GM12864 (cell line): ENCODE measurements around the gene AHCYL2.
A peak's percentile ranks its signal among the peaks of the same experiment; 100 is the strongest.
"Not testable (repeated sequence)": the region's sequence is repeated elsewhere in the genome, so short reads cannot be mapped to it uniquely, and the experiment has no call there.

Experiments
- DNase-seq: peaks from one replicate; pipeline ENCODE4 v3.0.0-alpha.2; 2011; ENCODE audit warnings: low read depth
- H3K4me3 ChIP-seq: 2 replicates; pipeline ENCODE4 v1.5.1; 2011; ENCODE audit warnings: mild to moderate bottlenecking, low read depth, low read length, control low read depth
- TF ChIP-seq, protein P1 (sequence below): IDR thresholded peaks from 2 replicates; pipeline ENCODE4 v1.5.1; 2011; ENCODE audit warnings: low read depth, mild to moderate bottlenecking, moderate library complexity, low read length, control low read depth, inconsistent platforms; ENCODE audit errors: missing control alignments

AHCYL2 gene

DNA sequence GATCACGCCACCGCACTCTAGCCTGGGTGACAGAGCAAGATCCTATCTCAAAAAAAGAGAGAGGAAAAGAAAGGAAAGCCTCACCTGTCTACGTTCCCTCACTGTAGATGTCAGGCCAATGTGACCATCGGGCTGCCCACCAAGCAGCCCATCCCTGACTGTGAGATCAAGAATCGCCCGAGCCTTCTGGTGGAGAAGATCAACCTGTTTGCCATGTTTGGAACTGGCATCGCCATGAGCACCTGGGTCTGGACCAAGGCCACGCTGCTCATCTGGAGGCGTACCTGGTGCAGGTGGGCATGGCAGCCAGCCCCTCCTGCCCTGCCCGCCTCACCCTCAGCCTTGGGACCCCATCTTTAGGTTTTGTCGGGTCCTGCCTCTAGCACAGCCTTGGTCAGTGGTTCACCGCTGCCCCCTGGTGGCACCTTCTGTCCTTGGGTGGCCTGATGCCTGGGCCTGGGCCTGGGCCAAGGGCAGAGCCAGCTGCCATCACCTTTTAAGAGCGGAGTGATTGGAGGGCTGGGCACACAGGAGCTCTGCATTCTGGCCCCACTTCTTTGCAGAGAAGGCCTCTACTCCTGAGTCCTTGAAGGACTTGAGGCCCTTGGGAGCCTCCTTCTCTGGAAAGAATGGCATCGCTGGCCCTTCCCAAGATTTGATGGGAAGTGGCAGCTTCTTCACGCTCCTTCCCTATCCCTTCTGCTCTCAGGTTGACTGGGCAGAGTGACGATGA, 14.4 kb upstream of the AHCYL2 start:
- no peak for DNase-seq
- TF ChIP-seq, protein P1, sequence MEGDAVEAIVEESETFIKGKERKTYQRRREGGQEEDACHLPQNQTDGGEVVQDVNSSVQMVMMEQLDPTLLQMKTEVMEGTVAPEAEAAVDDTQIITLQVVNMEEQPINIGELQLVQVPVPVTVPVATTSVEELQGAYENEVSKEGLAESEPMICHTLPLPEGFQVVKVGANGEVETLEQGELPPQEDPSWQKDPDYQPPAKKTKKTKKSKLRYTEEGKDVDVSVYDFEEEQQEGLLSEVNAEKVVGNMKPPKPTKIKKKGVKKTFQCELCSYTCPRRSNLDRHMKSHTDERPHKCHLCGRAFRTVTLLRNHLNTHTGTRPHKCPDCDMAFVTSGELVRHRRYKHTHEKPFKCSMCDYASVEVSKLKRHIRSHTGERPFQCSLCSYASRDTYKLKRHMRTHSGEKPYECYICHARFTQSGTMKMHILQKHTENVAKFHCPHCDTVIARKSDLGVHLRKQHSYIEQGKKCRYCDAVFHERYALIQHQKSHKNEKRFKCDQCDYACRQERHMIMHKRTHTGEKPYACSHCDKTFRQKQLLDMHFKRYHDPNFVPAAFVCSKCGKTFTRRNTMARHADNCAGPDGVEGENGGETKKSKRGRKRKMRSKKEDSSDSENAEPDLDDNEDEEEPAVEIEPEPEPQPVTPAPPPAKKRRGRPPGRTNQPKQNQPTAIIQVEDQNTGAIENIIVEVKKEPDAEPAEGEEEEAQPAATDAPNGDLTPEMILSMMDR: peak; percentile 84
- no peak overlapping the region for H3K4me3 ChIP-seq

DNA sequence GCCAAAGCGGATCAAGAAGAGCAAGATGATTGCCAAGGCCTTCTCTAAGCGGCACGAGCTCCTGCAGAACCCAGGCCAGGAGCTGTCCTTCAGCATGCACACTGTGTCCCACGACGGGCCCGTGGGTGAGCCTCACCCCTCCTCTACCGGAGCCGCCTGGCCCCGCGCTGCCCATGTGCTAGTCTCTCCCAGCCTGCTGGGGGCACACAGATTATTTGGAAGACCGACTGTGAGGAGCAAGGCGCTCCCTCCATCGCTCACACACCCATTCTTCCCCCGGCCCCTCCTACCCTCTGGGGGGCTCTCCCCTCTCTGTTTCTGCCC, 13.9 kb upstream of the AHCYL2 start:
- DNase-seq: no peak
- TF ChIP-seq, protein P1: no peak

DNA sequence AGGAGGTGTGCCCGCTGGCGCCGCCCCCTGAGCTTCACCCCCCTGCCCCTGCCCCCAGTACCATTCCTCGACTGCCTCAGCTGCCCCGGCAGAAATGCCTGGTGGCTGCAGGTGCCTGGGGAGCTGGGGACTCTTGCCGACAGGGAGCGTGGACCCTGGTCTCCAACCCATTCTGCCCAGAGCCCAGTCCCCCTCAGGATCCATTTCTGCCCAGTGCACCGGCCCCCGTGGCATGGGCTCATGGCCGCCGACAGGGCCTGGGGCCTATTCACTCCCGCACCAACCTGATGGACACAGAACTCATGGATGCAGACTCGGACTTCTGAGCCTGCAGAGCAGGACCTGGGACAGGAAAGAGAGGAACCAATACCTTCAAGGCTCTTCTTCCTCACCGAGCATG, 12.7 kb upstream of the AHCYL2 start:
- no peak for DNase-seq
- H3K4me3 ChIP-seq: no peak overlapping the region
- TF ChIP-seq, protein P1: no peak

More for the DNA sequence above, 13.9 kb upstream of the AHCYL2 start:
- H3K4me3 ChIP-seq: no peak overlapping the region

DNA sequence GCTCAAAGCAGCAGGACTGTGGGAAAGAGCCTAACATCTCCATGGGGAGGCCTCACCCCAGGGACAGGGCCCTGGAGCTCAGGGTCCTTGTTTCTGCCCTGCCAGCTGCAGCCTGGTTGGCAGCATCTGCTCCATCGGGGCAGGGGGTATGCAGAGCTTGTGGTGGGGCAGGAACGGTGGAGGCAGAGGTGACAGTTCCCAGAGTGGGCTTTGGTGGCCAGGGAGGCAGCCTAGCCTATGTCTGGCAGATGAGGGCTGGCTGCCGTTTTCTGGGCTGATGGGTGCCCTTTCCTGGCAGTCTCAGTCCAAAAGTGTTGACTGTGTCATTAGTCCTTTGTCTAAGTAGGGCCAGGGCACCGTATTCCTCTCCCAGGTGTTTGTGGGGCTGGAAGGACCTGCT, 12.2 kb upstream of the AHCYL2 start:
- H3K4me3 ChIP-seq: no peak overlapping the region
- TF ChIP-seq, protein P1: no peak

DNA sequence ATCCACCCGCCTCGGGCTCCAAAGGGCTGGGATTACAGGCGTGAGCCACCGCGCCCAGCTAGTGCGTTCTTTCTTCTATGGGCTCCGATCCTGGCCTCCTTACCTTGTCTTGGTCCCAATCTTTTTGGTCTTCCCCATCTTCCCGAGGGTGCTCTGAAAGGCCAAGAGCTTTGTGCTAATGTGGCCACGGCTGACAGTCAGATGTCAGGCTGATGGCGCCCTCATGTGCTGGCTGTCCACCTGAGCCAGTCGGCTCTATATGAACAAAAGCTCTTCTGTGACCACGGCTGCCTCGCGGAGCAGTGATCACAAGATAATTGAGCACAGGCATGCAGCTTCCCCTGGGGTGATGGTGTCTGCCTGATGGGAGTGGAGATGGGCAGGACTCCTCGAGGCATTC, 11.0 kb upstream of the AHCYL2 start:
- TF ChIP-seq, protein P1: peak; percentile 40
- no peak for DNase-seq
- H3K4me3 ChIP-seq: no peak overlapping the region

More for the DNA sequence above, 12.2 kb upstream of the AHCYL2 start:
- DNase-seq: no peak

DNA sequence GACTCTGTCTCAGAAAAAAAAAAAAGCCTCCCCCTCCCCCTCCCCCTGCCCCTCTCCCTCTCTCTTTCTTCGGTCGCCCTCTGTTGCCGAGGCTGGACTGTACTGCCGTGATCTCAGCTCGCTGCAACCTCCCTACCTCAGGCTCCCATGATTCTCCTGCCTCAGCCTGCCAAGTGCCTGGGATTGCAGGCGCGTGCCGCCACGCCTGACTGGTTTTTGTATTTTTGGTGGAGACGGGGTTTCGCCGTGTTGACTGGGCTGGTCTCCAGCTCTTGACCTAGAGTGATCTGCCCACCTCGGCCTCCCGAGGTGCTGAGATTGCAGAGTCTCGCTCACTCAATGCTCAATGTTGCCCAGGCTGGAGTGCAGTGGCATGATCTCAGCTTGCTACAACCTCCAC, 9.1 kb upstream of the AHCYL2 start:
- not testable (repeated sequence) for DNase-seq, H3K4me3 ChIP-seq

DNA sequence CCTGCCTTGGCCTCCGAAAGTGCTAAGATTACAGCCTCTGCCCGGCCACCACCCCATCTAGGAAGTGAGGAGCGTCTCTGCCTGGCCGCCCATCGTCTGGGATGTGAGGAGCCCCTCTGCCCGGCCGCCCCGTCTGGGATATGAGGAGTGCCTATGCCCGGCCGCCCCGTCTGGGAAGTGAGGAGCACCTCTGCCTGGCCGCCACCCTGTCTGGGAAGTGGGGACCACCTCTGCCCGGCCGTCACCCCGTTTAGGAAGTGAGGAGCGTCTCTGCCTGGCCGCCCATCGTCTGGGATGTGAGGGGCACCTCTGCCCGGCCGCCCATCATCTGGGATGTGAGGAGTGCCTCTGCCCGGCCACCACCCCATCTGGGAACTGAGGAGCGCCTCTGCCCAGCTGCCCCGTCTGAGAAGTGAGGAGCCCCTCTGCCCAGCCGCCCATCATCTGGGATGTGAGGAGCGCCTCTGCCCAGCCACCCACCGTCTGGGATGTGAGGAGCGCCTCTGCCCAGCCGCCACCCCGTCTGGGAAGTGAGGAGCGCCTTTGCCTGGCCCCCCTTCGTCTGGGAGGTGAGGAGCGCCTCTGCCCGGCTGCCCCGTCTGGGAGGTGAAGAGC, 8.6 kb upstream of the AHCYL2 start:
- not testable (repeated sequence) for H3K4me3 ChIP-seq, DNase-seq

DNA sequence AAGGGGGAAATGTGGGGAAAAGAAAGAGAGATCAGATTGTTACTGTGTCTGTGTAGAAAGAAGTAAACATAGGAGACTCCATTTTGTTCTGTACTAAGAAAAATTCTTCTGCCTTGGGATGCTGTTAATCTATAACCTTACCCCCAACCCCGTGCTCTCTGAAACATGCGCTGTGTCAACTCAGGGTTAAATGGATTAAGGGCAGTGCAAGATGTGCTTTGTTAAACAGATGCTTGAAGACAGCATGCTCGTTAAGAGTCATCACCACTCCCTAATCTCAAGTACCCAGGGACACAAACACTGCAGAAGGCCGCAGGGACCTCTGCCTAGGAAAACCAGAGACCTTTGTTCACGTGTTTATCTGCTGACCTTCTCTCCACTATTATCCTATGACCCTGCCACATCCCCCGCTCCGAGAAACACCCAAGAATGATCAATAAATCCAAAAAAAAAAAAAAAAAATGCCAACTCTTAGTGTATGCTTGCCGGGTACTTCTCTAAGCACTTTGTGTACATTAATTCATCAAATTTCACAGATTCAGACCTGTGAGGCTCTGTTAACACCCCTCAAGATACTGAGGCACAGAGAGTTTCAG, 7.9 kb upstream of the AHCYL2 start:
- DNase-seq, H3K4me3 ChIP-seq: not testable (repeated sequence)
